NCI-H2196 treated with DMSO at 0.1 percent for 48 hours (cell line): Measurements from ENCODE around the gene PTCD1.

ENCODE experiments used
- DNase-seq: peaks from one replicate; lab custom pipeline; 2025; ENCODE audit not compliant: unreplicated experiment; lab: John Stamatoyannopoulos, UW

PTCD1 gene

GRCh38 chr7:99438573-99439480, at the start of gene PTCD1, which contains the start of gene CPSF4:
Gene PTCD1 (minus strand): TSS chr7:99438798. CDS start chr7:99435242, 3,556 bp downstream.
Gene CPSF4 (plus strand): TSS chr7:99438943. CDS start chr7:99439083, 140 bp downstream.
- DNase-seq, result peak; percentile 94

GRCh38 chr7:99485094-99485493, 46.5 kb upstream of the PTCD1 start:
- no peak for DNase-seq

- DNase-seq, result no peak
Measured at GRCh38 chr7:99478464-99479440, 40.2 kb upstream of the PTCD1 start.

- DNase-seq, result no peak
Measured at GRCh38 chr7:99476107-99476506, 37.5 kb upstream of the PTCD1 start.

GRCh38 chr7:99473315-99473596, 34.7 kb upstream of the PTCD1 start:
- DNase-seq, result peak; percentile 23

GRCh38 chr7:99472561-99473314, 34.1 kb upstream of the PTCD1 start, which contains the start of gene ZNF789:
Gene ZNF789 (plus strand): TSS chr7:99472890. CDS start chr7:99476457, 3,567 bp downstream.
- DNase-seq, result peak; percentile 95

GRCh38 chr7:99469381-99470065, 30.9 kb upstream of the PTCD1 start:
- DNase-seq, result no peak

GRCh38 chr7:99468336-99468918, 29.8 kb upstream of the PTCD1 start:
- no peak for DNase-seq

GRCh38 chr7:99465421-99465768, 26.8 kb upstream of the PTCD1 start:
- no peak for DNase-seq

- no peak for DNase-seq
Measured at GRCh38 chr7:99461221-99461620, 22.6 kb upstream of the PTCD1 start.

- DNase-seq, result no peak
Measured at GRCh38 chr7:99460651-99461050, 22.1 kb upstream of the PTCD1 start.

- no peak for DNase-seq
Measured at GRCh38 chr7:99459087-99459486, 20.5 kb upstream of the PTCD1 start.

- DNase-seq, result no peak
Measured at GRCh38 chr7:99457650-99458493, 19.3 kb upstream of the PTCD1 start.

GRCh38 chr7:99457050-99457649, 18.6 kb upstream of the PTCD1 start:
- DNase-seq, result no peak

GRCh38 chr7:99456288-99456687, 17.7 kb upstream of the PTCD1 start:
- DNase-seq, result no peak

GRCh38 chr7:99455874-99456273, 17.3 kb upstream of the PTCD1 start:
- DNase-seq, result no peak

- no peak for DNase-seq
Measured at GRCh38 chr7:99453105-99453504, 14.5 kb upstream of the PTCD1 start.

GRCh38 chr7:99452541-99452940, 13.9 kb upstream of the PTCD1 start:
- DNase-seq, result no peak

GRCh38 chr7:99451936-99452335, 13.3 kb upstream of the PTCD1 start:
- no peak for DNase-seq
